Mucosa of descending colon (tissue), 3 donors: ENCODE results near the gene RNF141. TPM values are rescaled to one million over a fixed set of nuclear protein-coding genes. Genes with fewer than 3 reads are reported as not detected.

Experiments
- ATAC-seq: fragments of 200-7000 bp; cut with Tn5 transposase; one replicate; pipeline ENCODE4 v1.9.1; 2020; ENCODE audit warnings: mild to moderate bottlenecking, moderate library complexity
- DNase-seq, 3 donors: peaks; one replicate each; pipeline ENCODE4 v3.0.0-alpha.2; 2020
- H3K36me3 ChIP-seq: fragments of 200-600 bp; one replicate; pipeline ENCODE4 v1.8.0; 2021; ENCODE audit warnings: low read depth, mild to moderate bottlenecking
- H3K4me1 ChIP-seq: fragments of 200-600 bp; one replicate; pipeline ENCODE4 v1.8.0; 2021; ENCODE audit warnings: low read depth, mild to moderate bottlenecking
- H3K4me3 ChIP-seq: fragments of 200-600 bp; one replicate; pipeline ENCODE4 v1.8.0; 2021; ENCODE audit warnings: mild to moderate bottlenecking
- H3K9me3 ChIP-seq: fragments of 200-600 bp; one replicate; pipeline ENCODE4 v1.8.0; 2021; ENCODE audit warnings: mild to moderate bottlenecking
- intact Hi-C, 2 donors: fragments of 100-400 bp; cut with DNase I in 1 of 2; cut with micrococcal nuclease in 1 of 2; formaldehyde crosslinking; loops; one replicate each; pipeline versions ENCODE4 v1.11.0 to v1.11.1; 2022; cut with DNase I, micrococcal nuclease
- total RNA-seq, 3 donors: library from RNA; stranded (reverse); fragmentation: NEBNext Ultra II Directional in 2 of 3; extraction: Animal tissue kit (Norgen Biotek cat#: 25700) in 2 of 3; gene quantifications; one replicate each; pipeline versions ENCODE4 v1.2.1 to v1.2.4, GENCODE V29; 2021 to 2023
- TF ChIP-seq, protein P1 (sequence below): fragments of 200-600 bp; IDR thresholded peaks from one replicate; pipeline ENCODE4 v1.8.0; 2022; ENCODE audit warnings: antibody characterized with exemption, mild to moderate bottlenecking
- donor health status: DM: no; HTN: no; CAD: no; lungs with moderate emphysema.
- donor health status: DM: no; HTN: no; CAD: no.
- donor health status: DM: no; HTN: yes; CAD: no.

Gene RNF141
- total RNA-seq, 3 donors from 2014 or later, result 32.8 to 35.5 (median 34.7) TPM

DNA sequence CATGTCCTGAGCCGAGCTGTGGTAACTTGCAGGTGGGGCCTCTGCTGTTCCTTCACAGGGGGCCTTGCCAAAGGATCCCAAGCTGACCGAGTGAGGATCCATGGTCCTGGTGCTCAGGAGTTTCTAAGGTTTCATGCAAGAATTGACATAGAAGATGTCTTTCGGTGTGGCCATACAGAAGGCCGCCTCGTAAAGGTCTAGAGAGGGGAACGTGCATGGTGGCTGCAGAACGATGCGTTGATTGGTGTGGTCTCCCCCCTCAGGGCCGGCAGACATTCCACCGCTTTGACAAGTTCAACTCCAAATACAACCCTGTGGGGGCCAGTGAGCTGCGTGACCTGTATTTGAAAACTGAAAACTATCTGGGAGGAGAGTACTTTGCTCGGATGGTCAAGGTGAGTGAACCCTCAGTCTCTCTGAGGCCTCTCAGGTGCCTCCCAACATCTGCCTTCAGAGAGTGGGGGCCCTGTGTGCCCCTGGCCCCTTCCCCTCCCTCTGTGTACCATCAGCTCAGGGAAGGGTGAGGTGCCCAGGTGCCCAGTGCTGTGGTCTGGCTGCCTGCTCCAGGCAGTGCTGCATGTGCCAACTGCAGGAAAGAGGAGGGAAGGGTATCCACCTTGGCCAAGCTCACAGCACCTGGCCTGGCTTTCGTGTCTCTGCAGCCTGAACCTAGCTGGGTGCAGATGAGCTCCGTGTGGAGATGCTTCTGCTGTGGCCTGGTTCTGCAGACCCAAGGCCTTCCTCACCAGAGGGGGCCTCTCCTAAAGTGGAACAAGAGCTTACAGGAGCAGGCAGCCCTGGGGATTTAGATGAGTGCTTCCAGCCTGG lies 46.1 kb downstream of the RNF141 start:
- Histone ChIP-seq H3K36me3 (no peaks in the 10 kb centered on the region), H3K9me3 (no peaks in the 10 kb centered on the region), H3K4me1 (no peaks in the 10 kb centered on the region), H3K4me3 (no peak overlapping the region)
- ATAC-seq (no peak), DNase-seq (no peak)
- intact Hi-C loops, result no loop called here
- TF ChIP-seq, protein P1, sequence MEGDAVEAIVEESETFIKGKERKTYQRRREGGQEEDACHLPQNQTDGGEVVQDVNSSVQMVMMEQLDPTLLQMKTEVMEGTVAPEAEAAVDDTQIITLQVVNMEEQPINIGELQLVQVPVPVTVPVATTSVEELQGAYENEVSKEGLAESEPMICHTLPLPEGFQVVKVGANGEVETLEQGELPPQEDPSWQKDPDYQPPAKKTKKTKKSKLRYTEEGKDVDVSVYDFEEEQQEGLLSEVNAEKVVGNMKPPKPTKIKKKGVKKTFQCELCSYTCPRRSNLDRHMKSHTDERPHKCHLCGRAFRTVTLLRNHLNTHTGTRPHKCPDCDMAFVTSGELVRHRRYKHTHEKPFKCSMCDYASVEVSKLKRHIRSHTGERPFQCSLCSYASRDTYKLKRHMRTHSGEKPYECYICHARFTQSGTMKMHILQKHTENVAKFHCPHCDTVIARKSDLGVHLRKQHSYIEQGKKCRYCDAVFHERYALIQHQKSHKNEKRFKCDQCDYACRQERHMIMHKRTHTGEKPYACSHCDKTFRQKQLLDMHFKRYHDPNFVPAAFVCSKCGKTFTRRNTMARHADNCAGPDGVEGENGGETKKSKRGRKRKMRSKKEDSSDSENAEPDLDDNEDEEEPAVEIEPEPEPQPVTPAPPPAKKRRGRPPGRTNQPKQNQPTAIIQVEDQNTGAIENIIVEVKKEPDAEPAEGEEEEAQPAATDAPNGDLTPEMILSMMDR, result no peak

DNA sequence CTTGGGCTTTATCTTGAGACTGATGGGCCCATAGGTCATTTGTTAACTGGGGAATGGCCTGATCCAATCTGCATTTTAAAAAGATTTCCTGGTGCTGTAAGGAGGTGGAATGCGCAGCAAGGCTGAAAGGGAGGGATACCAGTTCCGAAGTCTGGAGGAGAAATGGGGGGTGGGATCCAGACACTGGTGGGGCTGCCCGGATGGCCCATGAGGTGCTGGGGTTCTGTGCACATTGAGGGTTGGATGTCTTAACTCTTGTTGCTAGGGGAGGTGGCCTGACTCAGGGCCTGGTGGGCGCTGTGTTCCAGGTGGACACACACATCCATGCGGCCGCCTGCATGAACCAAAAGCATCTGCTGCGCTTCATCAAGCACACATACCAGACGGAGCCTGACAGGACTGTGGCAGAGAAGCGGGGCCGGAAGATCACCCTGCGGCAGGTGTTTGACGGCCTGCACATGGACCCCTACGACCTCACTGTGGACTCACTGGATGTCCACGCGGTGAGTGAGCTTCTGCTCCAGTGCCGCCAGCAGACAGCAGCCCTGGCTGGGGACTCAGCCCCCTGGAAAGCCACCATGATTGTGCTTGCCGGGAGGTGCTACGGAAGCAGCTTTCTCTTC lies 47.8 kb downstream of the RNF141 start:
- ATAC-seq (no peak), DNase-seq (no peak)
- Histone ChIP-seq H3K36me3 (no peaks in the 10 kb centered on the region), H3K4me3 (no peak overlapping the region), H3K9me3 (no peaks in the 10 kb centered on the region), H3K4me1 (peaks cover 11% of the 10 kb centered on the region)
- intact Hi-C loops, result no loop called here
- TF ChIP-seq, protein P1, result no peak

DNA sequence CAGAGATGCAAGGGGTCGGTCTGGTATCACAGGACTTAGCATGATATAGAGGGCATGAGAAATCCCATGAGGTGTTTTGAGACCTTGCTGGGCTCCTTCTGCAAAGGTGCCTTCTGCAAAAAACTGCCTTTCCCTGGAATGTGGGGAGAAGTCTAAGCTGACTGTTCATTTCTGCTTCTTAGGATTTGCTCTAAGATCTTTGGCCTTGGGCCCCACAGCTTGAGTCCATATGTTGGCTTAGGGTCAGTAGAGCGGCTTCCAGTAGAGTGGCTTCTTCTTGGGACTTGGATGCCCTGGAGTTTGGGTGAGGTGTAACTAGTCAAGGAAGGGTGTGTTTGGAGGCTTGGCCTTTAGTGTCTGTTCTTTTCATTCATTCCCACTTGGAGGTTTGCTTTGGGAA lies 48.9 kb downstream of the RNF141 start:
- DNase-seq (no peak), ATAC-seq (no peak)
- TF ChIP-seq, protein P1, result no peak
- Histone ChIP-seq H3K36me3 (no peaks in the 10 kb centered on the region), H3K9me3 (no peaks in the 10 kb centered on the region), H3K4me3 (no peak overlapping the region), H3K4me1 (peaks cover 13% of the 10 kb centered on the region)
- intact Hi-C loops, result no loop called here

DNA sequence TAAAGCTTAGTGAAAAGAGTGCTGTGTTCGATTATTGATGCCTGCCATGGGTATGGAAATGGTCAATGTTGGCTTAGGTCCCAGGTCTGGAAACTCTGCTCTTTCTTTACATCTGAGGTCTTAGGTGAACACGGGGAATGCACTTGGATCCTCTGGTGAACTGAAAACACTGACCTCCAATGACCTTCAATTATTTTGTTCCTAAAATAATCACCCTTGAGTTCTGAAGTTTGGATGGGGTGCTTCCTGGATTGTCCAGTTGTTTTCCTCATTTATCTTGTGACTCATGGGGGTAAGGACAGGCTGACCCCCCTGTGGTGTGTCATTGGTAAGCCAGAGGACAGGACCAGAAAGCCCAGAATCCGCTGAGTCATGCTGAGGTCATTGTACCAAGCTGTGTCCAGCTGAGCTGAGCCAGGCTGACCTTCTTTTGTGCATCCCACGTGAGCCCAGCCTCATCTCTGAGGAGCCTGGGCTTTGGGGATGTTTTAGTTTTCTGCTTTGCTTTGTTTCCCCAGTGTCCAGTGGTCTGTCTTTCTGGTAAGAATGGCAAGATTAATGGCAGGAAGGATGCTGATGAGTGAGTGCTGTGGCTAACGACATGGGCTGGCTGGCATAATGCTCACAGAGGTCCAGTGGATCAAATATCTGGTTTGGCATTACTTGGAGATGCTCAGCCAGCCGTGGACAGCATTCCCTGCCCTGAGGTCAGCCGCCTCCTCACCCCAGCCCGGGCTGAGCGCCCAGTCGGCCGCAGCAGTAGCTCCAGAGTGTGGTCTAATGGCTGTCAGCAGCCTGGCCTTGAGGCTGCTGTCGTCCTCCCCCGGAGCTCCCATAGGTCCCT lies 50.4 kb downstream of the RNF141 start:
- Histone ChIP-seq H3K4me1 (peaks cover 13% of the 10 kb centered on the region), H3K9me3 (no peaks in the 10 kb centered on the region), H3K36me3 (no peaks in the 10 kb centered on the region), H3K4me3 (no peak overlapping the region)
- intact Hi-C loops, result no loop called here
- TF ChIP-seq, protein P1, result no peak
- ATAC-seq (peak; percentile 17), DNase-seq (peak in 2 of 3 donors; percentile 43 to 63)

GRCh38 chr11:10490032-10490397 lies 51.0 kb downstream of the RNF141 start:
- H3K4me3 ChIP-seq, result no peak overlapping the region
- ATAC-seq (no peak), DNase-seq (no peak)
- H3K9me3 ChIP-seq, result no peaks in the 10 kb centered on the region
- TF ChIP-seq, protein P1, result no peak
- H3K36me3 ChIP-seq, result no peaks in the 10 kb centered on the region
- peaks cover 13% of the 10 kb centered on the region for H3K4me1 ChIP-seq
- intact Hi-C loops, result no loop called here
